Muscle layer of duodenum (tissue), 2 donors: ENCODE measurements around the gene HBS1L.

Source experiments
- H3K27ac ChIP-seq: one replicate; pipeline ENCODE4 v1.7.0; 2013; ENCODE audit warnings: mild to moderate bottlenecking, low read length
- H3K27me3 ChIP-seq: one replicate; pipeline ENCODE4 v1.7.0; 2013; ENCODE audit warnings: low read depth, mild to moderate bottlenecking, control low read depth, low read length
- H3K36me3 ChIP-seq, 2 donors: one replicate each; pipeline ENCODE4 v1.7.0; 2013; ENCODE audit warnings: low read length in 2 of 2, control low read depth in 1 of 2, mild to moderate bottlenecking in 1 of 2; ENCODE audit not compliant: insufficient read depth in 2 of 2, control insufficient read depth in 1 of 2
- H3K4me1 ChIP-seq, 2 donors: one replicate each; pipeline ENCODE4 v1.7.0; 2013; ENCODE audit warnings: low read length in 2 of 2, mild to moderate bottlenecking in 2 of 2, control low read depth in 1 of 2, moderate library complexity in 1 of 2; ENCODE audit not compliant: insufficient read depth in 2 of 2, control insufficient read depth in 1 of 2
- H3K4me3 ChIP-seq, 2 donors: one replicate each; pipeline ENCODE4 v1.7.0; 2013; ENCODE audit warnings: low read length in 2 of 2, low read depth in 1 of 2, mild to moderate bottlenecking in 1 of 2
- H3K9me3 ChIP-seq, 2 donors: one replicate each; pipeline ENCODE4 v1.7.0; 2013; ENCODE audit warnings: low read length in 2 of 2, control low read depth in 1 of 2, mild to moderate bottlenecking in 1 of 2; ENCODE audit not compliant: control insufficient read depth in 1 of 2
- donor health status: healthy.

Gene HBS1L

DNA sequence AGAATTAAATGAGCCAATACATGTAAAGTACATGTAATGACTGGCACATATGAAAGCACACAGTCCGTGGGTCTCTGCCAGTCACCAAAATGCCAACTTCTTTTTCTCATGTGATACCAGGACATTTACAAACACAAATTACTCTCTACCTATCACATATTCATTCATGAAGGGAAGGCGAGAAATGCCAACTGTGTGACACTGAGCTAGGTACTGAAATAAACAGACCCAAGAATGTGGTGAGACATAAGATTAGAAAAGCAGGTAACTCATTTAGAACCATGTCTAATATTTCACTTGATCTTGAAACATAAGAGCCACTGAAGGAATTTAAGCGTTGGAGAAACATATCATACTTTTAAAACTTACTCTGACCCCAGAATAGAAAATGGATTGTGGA lies 41.4 kb downstream of the HBS1L start:
- no peaks in the 10 kb centered on the region for H3K9me3 ChIP-seq
- H3K27ac ChIP-seq: no peak overlapping the region
- H3K36me3 ChIP-seq: no peaks in the 10 kb centered on the region

DNA sequence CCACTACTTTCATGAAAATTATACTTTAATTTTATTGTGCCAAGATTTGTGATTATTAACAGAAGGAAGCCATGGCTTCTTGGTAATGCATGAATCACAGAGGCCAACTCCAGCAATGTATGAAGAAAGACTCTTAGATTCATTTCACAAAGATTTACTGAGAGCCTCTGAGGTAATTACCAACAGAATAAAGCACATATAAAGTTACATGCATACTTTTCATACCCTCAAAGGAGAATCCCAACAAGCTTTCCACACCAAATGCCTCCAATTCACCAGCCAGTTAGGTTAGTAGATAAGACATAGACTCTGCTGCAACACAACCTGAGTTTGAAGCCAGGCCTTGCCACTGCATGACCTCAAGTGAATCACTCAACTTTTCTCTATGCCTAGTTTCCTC lies 41.9 kb downstream of the HBS1L start:
- H3K9me3 ChIP-seq: no peaks in the 10 kb centered on the region
- H3K27ac ChIP-seq: no peak overlapping the region
- H3K36me3 ChIP-seq: no peaks in the 10 kb centered on the region
- H3K4me1 ChIP-seq: no peaks in the 10 kb centered on the region
- H3K27me3 ChIP-seq: no peaks in the 10 kb centered on the region
- H3K4me3 ChIP-seq: no peak overlapping the region

More for the DNA sequence above, 41.4 kb downstream of the HBS1L start:
- no peaks in the 10 kb centered on the region for H3K4me1 ChIP-seq
- no peaks in the 10 kb centered on the region for H3K27me3 ChIP-seq
- no peak overlapping the region for H3K4me3 ChIP-seq

DNA sequence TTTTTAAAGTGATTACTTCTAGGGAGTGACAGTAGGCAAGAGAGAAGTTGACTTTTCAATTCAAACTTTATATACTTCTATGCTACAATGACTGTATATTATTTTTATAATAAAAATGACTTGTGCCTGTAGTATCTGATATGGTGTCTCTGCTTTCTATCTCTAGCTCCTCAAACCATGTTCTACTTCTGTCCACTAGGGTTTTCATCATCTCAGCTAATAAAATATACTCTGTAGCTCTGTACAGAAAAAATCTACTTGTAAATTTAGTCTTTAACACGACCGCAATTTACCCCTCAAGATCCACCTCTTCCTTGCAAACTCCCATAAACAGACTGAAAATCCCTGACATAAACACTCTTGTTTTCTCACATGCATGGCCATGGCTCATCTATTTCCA lies 42.3 kb downstream of the HBS1L start:
- no peaks in the 10 kb centered on the region for H3K36me3 ChIP-seq
- H3K4me3 ChIP-seq: no peak overlapping the region
- H3K9me3 ChIP-seq: no peaks in the 10 kb centered on the region
- no peaks in the 10 kb centered on the region for H3K27me3 ChIP-seq
- no peak overlapping the region for H3K27ac ChIP-seq
- no peaks in the 10 kb centered on the region for H3K4me1 ChIP-seq

DNA sequence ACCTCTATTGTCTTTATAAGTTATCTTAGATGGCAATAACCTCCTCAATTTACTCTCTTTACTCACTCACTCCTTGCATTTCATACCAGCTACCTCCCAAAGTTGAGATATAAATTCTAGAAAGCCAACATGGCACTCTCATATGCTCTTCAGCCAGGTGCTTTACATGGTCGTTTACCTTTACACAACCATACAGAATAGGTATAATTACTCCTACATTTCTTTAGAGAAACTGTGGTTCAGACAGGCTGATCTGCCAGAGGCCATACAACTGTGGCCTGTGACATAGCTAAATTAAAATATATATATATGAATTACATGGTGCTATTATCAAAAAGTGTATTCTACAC lies 45.7 kb downstream of the HBS1L start:
- Histone ChIP-seq H3K9me3 (no peaks in the 10 kb centered on the region), H3K27me3 (no peaks in the 10 kb centered on the region), H3K36me3 (no peaks in the 10 kb centered on the region), H3K4me3 (no peak overlapping the region), H3K27ac (no peak overlapping the region), H3K4me1 (no peaks in the 10 kb centered on the region)

DNA sequence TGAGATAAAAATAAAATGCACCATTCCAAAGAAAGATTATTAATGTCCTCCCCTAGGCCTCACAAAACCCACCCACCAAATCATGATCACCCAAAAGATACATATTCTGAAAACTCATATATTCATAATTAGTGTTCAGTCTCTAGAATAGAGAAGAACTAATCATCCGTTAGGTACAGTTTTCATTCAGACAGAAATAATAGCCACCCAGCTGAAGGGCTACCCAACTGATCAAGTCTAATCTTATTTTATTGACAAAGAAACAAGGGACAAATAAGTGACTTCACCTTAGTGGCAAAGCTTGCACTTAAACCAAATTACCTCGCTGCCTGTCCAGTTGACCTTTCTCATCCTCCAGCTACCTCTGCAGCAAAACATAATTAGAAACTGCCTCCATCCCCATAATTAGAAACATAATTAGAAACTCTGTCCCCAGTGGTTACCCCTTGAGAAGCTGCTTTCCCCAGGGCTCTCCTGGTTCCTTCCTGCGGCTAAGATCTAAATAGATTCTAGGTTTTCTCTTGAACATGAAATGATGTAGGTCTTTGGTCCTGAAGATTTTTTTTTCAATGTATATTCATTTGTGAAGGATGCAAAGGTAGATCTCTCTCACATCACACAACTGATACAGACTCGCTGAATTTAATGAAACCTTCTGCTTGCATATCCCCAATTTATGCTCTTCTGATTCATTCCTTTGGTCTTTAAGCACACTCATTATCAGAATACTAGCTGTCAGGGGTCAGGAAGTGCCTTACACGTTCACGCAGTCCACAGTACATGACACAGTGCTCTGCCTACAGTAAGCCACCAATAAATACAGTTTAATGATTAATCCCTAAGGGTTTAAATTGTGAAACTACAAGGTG lies 46.3 kb downstream of the HBS1L start:
- Histone ChIP-seq H3K27me3 (no peaks in the 10 kb centered on the region), H3K4me1 (no peaks in the 10 kb centered on the region), H3K27ac (no peak overlapping the region), H3K36me3 (no peaks in the 10 kb centered on the region), H3K9me3 (no peaks in the 10 kb centered on the region), H3K4me3 (no peak overlapping the region)

DNA sequence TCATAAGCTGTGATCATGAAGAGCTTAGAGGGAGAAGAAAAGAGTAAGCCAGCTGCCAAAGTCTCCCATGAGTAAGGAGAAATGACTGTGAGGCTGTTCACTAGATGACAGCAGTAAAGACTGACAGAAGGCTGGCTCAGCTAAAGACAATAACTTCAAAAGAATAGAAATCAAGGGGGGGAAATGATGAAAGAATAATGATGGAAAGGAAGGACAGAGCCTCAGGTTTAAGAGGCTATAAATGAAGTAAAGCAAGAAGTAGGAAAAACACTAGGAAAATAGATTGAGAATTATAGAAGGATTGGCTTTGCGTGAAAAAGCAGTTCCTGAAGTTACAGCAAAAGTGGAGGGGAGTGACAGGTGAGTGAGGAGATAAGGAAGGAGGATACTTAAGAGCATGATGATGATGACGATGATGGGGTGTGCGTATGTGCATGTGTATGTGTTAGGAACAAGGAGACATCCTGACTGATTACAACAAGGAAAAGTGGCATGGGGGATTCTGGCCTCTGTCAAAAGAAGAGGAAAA lies 48.2 kb downstream of the HBS1L start:
- no peaks in the 10 kb centered on the region for H3K27me3 ChIP-seq
- H3K4me3 ChIP-seq: no peak overlapping the region
- H3K36me3 ChIP-seq: no peaks in the 10 kb centered on the region
- H3K27ac ChIP-seq: no peak overlapping the region
- H3K4me1 ChIP-seq: no peaks in the 10 kb centered on the region
- no peaks in the 10 kb centered on the region for H3K9me3 ChIP-seq

DNA sequence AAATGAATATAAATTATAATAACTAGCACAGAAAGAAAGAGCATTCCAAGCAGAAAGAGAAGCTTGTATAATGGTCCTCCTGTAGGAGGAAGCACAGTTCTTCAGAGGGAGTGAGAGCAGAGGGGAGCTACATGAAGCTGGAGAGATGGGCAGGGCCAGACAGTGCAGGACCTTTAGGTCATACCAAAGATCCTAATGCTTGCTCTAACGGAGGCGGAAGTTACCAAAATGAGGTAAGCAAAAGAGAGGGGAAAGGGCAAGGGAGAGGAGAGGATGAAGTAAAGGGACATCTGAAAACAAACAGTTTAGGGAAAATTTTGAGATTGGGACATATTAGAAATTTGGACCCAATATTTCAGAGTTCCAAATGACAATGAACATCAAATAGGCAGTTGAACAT lies 50.2 kb downstream of the HBS1L start:
- no peaks in the 10 kb centered on the region for H3K4me1 ChIP-seq
- no peaks in the 10 kb centered on the region for H3K36me3 ChIP-seq
- H3K4me3 ChIP-seq: no peak overlapping the region
- H3K27me3 ChIP-seq: no peaks in the 10 kb centered on the region
- no peak overlapping the region for H3K27ac ChIP-seq
- H3K9me3 ChIP-seq: no peaks in the 10 kb centered on the region

DNA sequence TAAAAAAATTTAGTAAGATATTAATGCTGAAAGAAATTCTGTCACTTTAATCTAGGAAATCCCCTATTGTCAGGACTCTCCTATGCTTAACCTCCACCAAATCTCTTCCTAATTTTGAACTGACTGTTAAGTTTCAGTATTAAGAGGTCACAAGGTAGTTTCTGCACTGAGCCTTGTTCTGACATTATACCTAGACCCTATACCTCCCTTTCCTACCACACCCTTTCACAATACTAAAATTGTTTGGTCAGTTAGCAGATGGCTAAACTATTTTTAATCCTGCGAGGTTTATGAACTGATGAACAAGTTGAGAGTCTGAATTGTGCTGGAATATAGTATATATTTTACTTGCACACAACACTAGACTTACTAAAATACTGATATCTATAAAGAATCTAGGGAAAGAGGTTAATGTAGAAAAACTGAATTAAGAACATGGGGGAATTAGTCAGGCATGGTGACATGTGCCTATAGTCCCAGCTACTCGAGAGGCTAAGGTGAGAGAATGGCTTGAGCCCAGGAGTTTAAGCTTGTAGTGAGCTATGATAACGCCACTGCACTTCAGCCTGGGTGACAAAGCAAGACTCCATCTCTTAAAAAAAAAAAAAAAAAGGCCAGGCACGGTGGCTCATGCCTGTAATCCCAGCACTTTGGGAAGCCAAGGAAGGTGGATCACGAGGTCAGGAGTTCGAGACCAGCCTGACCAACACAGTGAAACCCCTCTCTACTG lies 51.5 kb downstream of the HBS1L start:
- H3K4me3 ChIP-seq: no peak overlapping the region
- no peak overlapping the region for H3K27ac ChIP-seq
- H3K36me3 ChIP-seq: no peaks in the 10 kb centered on the region
- no peaks in the 10 kb centered on the region for H3K4me1 ChIP-seq
- no peaks in the 10 kb centered on the region for H3K9me3 ChIP-seq
- H3K27me3 ChIP-seq: no peaks in the 10 kb centered on the region

DNA sequence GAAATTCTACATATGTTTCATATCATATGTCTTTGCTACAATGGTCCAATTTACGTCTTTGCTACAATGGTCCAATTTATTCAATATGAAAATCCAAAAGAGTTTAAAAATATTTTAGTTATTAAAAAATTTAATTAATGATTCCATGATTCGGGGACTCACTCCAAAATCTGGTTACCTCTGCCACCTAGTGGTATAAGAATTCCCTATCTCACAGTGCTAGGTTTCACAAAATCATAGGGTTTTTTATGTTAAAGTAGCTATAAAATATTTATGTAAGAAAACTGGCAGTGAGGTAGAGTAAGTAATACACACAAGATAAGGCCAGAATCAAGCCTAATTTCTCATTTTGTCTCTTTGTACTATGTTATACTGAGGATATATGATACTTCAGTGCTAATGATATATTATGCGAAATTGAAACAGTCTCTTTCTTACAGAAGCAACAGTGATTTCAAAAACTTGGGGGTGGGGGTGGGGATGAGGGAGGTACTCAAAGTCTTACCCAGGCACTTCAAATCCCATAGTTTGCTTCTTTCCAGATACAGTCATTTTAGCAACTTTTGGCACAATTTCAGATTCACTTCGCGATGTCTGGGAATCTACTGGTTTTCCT lies 52.3 kb downstream of the HBS1L start:
- Histone ChIP-seq H3K4me1 (no peaks in the 10 kb centered on the region), H3K9me3 (no peaks in the 10 kb centered on the region), H3K4me3 (no peak overlapping the region), H3K27ac (no peak overlapping the region), H3K36me3 (peaks cover 3 to 4% of the 10 kb centered on the region in 2 donors), H3K27me3 (no peaks in the 10 kb centered on the region)

DNA sequence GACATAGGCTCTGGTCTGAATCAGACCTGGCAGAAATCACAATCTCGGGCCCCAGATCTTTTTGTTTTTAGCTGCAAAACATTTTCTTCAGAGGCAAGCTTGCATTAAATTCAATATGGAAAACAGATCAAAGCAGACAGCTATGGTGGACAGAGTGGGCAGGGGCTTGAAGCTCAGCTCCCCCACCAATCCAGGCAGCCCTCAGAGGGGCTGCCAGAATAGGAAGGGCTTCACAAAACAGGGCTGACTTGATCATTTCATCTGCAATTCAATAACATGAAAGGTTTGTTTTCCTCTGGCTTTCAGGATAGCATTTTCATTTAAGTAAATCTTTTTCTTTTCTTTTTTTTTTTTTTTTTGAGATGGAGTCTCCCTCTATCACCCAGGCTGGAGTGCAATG lies 55.5 kb downstream of the HBS1L start:
- Histone ChIP-seq H3K27ac (no peak overlapping the region), H3K9me3 (no peaks in the 10 kb centered on the region), H3K27me3 (no peaks in the 10 kb centered on the region), H3K4me3 (no peak overlapping the region), H3K36me3 (peaks cover 20% of the 10 kb centered on the region in 2 donors), H3K4me1 (no peaks in the 10 kb centered on the region)
